ENCODE data around the gene MBOAT7.
"Not testable (repeated sequence)": the region's sequence is repeated elsewhere in the genome, so short reads cannot be mapped to it uniquely, and the experiment has no call there.

The MBOAT7 gene

GRCh38 chr19:54189145-54189734 lies at the start of gene MBOAT7:
Gene MBOAT7 (minus strand): TSS chr19:54189580. CDS start chr19:54188508, 1,072 bp downstream.
- TF ChIP-seq CTCF (IDR thresholded peaks at IDR 0.05; ENCODE audit: insufficient read depth, missing control alignments): peak; percentile 26
- DNase-seq (ENCODE audit: insufficient read length, low spot score) (peak; percentile 83), FAIRE-seq (no peak)

GRCh38 chr19:54233941-54234340 lies 44.6 kb upstream of the MBOAT7 start:
- FAIRE-seq: no peak
- TF ChIP-seq CTCF (IDR thresholded peaks at IDR 0.05; ENCODE audit: insufficient read depth, missing control alignments): no peak
- DNase-seq (ENCODE audit: insufficient read length, low spot score): no peak

- no peak for DNase-seq (ENCODE audit: insufficient read length, low spot score)
- no peak for FAIRE-seq
- peak; percentile 85 for TF ChIP-seq CTCF (IDR thresholded peaks at IDR 0.05; ENCODE audit: insufficient read depth, missing control alignments)
Observed at GRCh38 chr19:54231077-54231931, 41.9 kb upstream of the MBOAT7 start.

GRCh38 chr19:54230031-54230430 lies 40.7 kb upstream of the MBOAT7 start:
- FAIRE-seq: no peak
- TF ChIP-seq CTCF (IDR thresholded peaks at IDR 0.05; ENCODE audit: insufficient read depth, missing control alignments): no peak
- no peak for DNase-seq (ENCODE audit: insufficient read length, low spot score)

GRCh38 chr19:54229146-54229545 lies 39.8 kb upstream of the MBOAT7 start:
- DNase-seq (ENCODE audit: insufficient read length, low spot score): no peak
- FAIRE-seq: no peak
- TF ChIP-seq CTCF (IDR thresholded peaks at IDR 0.05; ENCODE audit: insufficient read depth, missing control alignments): no peak

- FAIRE-seq; DNase-seq (ENCODE audit: insufficient read length, low spot score): not testable (repeated sequence)
Observed at GRCh38 chr19:54224619-54225018, 35.2 kb upstream of the MBOAT7 start.

GRCh38 chr19:54223937-54224281 lies 34.5 kb upstream of the MBOAT7 start:
- DNase-seq (ENCODE audit: insufficient read length, low spot score); FAIRE-seq: not testable (repeated sequence)

GRCh38 chr19:54223277-54223936 lies 34.0 kb upstream of the MBOAT7 start:
- not testable (repeated sequence) for FAIRE-seq; DNase-seq (ENCODE audit: insufficient read length, low spot score)

- not testable (repeated sequence) for DNase-seq (ENCODE audit: insufficient read length, low spot score); FAIRE-seq
Observed at GRCh38 chr19:54222474-54223276, 33.3 kb upstream of the MBOAT7 start, which contains the start of gene LILRB3. Gene LILRB3 (minus strand): TSS chr19:54223007. CDS start chr19:54222976, 31 bp downstream.

- DNase-seq (ENCODE audit: insufficient read length, low spot score); FAIRE-seq: not testable (repeated sequence)
Observed at GRCh38 chr19:54221947-54222346, 32.6 kb upstream of the MBOAT7 start.

GRCh38 chr19:54219702-54220101 lies 30.3 kb upstream of the MBOAT7 start:
- FAIRE-seq; DNase-seq (ENCODE audit: insufficient read length, low spot score): not testable (repeated sequence)

Measured in D721Med (cell line).